Myocyte (in vitro differentiated cells): Measurements from ENCODE around the gene CD58. TPM values are rescaled to one million over a fixed set of nuclear protein-coding genes. Genes with fewer than 3 reads are reported as not detected.

ENCODE experiments used
- DNase-seq: peaks from one replicate; pipeline ENCODE4 v3.0.0-alpha.2; 2012; ENCODE audit warnings: low read depth
- microRNA counts: library from miRNA; unstranded; fragments of <30 nt; microRNA quantifications from one replicate; lab custom pipeline; 2016
- microRNA-seq: library from miRNA; unstranded; fragments of <30 nt; microRNA quantifications from one replicate; pipeline ENCODE4, GENCODE V29; 2016
- total RNA-seq: library from RNA; depleted of rRNA; stranded (reverse); fragments of >200 nt; gene quantifications from 2 replicates; pipeline ENCODE4 v1.2.3, GENCODE V29; 2014

The CD58 gene
- total RNA-seq, 1 donor from 2014 or later: 24.4 TPM

DNA sequence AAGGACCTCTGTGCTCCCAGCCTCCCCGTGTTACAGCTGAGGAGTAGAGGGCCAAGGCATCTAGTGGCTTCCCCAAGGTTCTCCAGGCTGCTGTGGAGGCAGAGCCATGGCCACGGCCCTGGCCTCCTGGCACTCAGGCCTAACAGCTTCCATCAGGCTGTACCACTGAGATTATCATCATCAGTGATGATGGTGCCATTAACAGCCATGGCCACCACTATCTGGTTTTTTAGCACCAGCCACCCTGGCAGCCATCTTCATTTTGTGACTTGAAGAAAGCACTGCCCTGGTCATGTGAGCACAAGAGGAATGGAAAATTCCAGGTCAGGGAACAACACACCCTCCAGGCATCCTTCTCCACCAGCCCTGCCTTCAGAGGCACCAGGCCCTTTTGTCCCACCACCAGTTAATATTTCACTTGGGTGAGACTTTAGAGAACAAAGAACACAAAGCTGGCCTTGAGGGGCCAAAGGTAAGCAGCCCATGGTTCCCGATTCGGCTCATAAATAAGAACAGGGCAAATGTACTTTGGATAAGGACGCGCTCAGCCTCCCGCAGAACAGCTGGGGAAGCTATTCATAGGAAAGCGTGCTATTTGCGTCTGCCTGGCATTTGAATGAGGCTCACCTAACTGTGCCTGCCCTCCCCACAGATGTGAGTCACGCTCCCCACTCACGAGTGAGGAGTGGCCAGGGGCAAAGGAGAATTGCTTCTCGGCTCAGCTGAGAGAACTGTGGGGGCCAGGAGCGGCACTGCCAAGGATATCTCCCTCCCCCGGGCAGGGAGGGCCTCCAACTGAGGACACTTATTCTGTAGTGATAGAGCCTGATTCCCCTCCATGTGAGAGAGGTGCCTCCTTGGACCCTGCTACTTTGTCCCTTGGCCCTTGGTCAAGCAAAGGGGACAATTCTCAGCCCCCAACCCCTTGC lies 95.6 kb downstream of the CD58 start:
- peak; percentile 93 for DNase-seq

DNA sequence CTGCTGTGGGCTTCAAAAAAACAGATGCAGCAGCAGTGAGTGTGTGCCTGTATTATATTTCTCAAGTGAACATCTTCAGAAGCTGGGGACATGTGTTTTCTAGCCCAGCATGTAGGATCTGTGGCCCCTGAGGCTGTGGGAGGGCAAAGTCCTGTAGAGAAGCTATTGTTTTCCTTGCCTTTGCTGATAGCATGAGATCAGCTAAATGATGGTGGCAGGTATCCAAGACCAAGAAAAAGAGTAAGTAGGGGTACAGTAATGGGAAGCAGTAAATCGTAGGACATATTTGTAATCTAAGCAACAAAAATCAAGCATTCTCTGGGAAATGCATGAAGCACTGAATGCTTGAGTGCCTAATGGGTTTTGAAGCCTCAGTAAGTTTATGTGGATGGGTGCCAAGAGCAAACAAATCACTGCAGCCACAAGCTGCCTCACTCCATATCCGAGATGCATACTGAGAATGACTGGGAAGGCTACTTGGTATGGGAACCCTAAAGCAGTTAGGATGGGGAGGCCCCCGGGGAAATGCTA lies 98.3 kb downstream of the CD58 start:
- no peak for DNase-seq

DNA sequence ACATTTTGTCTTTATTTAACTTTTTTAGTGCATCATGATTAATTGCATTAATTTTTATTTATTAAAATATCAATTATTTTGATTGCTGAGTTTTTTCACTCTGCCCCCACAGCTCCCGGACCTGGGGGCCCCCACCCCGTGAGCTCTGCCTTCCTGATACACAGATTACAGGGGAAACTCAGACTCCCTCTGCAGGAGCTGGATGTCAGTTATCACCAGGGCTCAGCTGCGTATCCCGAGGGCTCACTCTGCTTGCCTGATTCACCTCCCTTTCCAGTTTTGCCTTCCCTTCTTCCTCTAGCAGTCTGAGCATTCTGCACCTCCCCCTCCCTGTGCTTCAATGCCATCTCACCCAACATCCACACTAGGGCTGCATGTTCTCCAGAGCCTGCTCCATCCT lies 99.6 kb downstream of the CD58 start:
- DNase-seq: no peak

DNA sequence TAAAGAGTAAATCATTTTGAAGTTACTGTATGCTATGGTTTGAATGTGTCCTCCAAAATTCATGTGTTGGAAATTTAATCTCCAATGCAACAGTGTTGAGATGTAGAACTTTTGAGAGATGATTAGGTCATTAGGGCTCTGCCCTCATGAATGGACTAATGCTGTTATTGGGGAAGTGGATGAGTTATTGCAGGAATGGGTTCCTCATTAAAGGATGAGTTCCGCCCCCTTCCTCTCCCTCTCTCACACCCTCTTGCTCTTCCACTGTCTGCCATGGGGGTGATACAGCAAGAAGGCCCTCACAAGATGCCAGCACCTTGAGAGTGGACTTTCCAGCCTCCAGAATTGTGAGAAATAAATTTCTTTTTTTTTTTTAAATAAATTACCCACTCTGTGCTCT lies 100.2 kb downstream of the CD58 start:
- DNase-seq: no peak

DNA sequence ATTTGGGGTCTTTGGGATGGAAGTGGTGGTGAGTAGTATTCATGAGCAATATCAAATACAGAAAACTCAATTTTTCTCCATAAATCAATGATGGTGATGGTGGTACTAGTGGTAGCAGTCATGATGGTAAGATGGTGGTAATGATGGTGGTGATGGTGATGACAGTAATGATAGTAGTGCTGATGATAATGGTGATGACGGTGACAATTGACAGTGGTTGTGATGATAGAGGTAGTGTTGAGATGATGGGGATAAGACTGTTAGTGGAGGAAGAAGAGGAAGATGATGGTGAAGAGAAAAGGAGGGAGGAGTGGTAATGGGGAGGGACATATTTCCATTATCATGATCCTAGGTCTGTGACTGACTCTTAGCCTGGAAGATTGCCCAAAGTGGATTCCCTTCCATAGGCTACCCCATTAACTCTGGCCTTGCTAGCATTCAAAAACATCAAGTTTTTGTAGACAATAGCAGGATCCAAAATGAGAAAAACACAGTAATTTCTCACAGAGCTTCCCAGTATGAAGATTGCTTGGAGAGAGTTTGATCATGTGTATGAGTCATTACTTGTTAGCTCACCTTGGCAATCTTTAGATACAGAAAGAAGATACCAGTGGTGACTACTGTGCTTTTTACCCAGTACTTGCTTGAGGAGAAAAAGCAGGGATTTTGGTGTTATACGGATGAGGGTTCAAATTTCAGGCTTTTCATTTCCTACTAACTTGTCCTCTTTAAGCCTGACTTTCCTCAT lies 103.8 kb downstream of the CD58 start:
- DNase-seq: no peak

DNA sequence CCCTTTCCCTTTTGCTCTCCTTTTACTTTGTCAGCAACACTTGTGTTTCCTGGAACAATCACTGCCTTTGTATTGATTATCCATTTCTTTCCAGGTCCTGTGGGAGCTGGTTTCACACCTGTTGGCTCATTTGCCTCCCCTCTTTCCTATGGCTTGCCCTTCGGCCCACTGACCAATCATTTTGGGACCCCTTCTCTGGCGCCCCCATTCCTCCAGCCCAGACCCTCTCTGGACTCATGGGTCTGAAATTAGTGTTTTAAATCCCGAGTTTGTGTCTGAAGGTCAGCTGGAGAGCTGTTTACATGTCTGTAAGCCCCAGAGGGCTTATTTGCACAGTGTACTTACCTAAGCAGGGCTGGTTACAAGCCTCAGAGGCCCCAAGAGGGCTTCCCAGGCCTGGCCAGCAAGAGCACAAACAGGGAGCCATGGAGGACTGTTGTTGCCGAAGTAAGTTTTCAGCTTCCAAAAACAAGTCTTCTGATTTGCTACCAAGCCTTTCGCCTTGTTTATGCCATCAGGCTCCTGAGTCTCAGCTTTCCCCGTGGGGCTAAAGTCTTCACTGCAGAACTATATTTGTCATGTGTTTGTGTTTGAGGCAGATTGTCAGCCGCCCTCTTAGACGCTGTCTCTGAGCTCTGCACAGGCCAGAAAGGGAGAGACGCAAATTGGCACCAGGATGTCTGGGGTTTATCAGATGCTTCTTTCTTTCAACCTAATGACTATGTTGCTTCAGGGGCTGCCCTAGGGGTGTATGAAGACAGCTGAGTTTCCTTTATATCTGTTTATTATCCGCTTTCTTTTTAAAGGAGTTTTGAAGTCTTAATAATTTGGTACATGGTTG lies 104.8 kb downstream of the CD58 start:
- no peak for DNase-seq

DNA sequence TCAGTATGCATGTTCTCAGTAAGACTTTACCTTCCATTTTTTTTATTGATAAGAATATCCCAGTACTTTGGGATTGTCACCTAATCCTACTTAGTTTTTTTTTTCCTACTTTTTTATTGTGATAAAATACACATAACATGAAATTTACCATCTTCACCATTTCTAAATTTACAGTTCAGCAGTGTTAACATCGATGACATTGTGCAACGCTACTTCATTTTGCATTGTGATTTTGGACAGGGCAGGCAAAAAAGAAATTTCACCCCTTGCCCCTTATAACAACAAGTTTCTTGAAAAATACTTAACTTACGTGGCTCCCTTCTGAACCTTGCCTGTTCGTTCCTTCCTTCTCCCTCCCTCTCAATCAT lies 105.4 kb downstream of the CD58 start:
- DNase-seq: no peak

MicroRNA genes within 50 kb of the gene (microRNA counts, 767-probe panel; counts per million panel counts)
- not detected for microRNA hsa-miR-548ac (lab: Ali Mortazavi, UCI)

Small RNAs within 50 kb of the gene (microRNA-seq; reads per million reads assigned to microRNA genes)
- not detected for gene MIR548AC

Other genes with a start within 250 kb of the CD58 start
- gene ATP1A1, start 197.8 kb downstream of the CD58 start, total RNA-seq: 235 and 302 TPM in 2 replicates
- gene IGSF3, start 96.7 kb upstream of the CD58 start, total RNA-seq: 3.8 and 4.2 TPM in 2 replicates
- gene CD2, start 183.4 kb upstream of the CD58 start, total RNA-seq: not detected in 2 replicates